HUDEP-2 (cell line): ENCODE results near the gene FSTL4.

ENCODE experiments used
- DNase-seq, 76 experiments: peaks; one replicate each; lab custom pipeline; 2025; ENCODE audit not compliant: unreplicated experiment in 76 of 76; lab: John Stamatoyannopoulos, UW

Gene FSTL4

GRCh38 chr5:133356396-133356983 lies 255.9 kb downstream of the FSTL4 start:
- DNase-seq: no peak

DNA sequence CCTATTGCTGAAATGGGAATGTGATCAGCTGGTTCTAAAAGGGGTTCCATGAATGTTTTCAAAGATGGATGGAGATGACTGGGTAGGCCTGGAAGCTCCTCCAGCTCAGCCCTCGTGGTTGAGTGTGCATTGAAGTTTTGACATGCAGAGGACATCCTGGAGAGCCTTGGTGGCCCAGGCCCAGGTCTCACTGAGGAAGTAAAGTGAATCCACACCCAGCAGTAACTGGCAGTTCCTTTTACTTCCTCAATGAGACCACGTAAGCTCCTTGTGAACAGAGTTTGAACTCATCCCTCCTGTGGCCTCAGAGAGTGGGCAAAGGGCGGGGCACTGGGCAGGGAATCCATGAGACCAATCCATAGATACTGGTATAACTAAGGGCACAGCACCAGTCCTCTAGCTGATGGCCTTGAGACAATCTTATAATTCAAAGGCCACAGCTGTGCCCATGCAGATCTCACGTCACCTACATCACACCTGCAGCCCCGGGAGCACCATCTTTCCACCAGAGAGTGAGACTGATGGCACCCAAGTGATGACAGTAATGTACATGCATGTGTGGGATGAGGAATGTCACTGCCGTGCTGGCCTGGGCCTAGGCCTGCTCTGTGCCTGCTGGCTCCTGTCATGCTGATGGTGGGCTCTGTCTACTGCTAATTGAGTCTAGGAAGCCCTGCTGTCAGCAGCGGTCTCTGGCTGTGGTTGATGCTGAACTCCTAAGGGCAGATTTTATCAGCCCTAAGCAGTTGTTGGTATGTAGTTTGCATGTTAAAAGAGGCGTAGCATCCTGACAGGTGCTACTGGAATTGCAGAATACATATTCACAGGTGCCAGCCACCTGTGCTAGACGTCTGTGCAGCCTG lies 257.8 kb downstream of the FSTL4 start:
- no peak for DNase-seq

DNA sequence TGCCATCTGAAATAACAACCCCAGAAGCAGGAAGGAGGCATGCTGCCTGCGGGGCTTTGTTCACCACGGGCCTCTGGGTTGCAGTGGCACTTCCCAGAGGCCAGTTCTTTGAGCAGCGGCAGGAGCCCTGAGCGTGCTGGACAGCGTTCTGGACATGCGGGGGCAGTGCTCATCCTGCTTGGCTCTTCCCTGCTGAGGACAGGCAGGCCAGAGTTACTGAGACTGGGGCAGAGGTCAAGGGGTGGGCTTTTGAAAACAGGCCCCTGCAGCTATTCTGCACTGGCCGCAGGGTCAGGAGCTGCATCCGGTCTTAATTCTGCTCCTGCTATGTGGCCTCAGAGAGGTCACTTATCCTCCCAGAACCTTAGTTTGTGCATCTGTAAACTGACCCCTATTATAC lies 258.6 kb downstream of the FSTL4 start:
- no peak for DNase-seq

DNA sequence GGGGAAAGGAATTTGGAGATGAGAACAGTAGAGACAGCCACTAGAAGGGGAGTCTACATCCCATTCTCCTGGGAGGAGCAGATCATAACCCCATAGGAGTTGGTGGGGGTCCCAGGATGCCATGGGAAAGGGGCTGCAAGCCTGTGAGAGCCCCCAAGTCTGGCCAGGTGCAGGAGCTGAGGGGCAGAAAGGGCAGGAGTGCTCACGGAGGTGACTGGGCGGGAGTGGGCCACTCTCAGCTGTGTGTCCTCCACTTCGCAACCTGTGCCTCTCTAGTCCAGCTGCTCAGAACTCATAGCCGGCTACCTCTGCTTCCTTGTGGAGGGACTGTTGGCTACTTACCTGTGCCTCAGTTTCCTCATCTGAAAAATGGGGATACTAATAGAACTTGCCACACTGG lies 263.9 kb downstream of the FSTL4 start:
- no peak for DNase-seq

DNA sequence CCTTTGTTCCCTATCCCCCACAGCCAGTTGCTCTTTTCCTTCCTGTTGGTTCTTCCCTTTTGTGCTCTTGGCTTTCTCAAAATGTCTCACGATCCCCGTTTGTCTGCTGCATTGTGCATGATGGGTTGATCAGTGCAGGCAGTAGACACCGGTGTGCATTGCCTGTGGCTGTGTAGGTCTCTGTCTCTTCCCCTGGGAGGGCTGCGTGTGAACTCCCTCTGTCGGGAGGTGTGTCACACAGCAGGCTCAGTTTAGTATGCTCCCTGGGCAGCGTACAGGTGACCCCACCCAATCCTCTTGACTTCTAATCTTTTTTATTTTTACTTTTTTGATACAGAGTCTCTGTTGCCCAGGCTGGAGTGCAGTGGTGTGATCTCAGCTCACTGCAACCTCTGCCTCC lies 265.3 kb downstream of the FSTL4 start:
- DNase-seq: peak in 11 of 76 experiments; percentile 1 to 26 (median 8)

- no peak for DNase-seq
Measured at GRCh38 chr5:133344266-133344665, 268.1 kb downstream of the FSTL4 start.

DNA sequence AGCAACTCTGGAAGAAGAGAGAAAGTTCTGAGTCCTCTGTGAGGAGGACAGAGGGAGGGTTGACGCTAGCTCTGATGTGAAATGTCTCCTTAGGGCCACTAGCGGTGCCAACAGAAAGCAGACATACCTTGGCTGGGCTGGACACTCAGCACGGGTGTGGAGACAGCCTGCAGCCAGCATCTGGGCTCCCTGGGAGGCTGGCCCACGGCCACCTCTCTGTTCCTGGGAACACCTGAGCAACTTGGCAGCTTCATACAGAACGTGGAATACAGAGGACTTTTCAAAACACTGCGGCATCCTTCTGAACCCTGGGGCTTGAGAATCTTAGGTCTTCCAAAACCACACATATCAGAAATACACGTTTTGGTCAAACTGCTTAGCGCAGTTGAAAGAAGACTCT lies 269.1 kb downstream of the FSTL4 start:
- no peak for DNase-seq

DNA sequence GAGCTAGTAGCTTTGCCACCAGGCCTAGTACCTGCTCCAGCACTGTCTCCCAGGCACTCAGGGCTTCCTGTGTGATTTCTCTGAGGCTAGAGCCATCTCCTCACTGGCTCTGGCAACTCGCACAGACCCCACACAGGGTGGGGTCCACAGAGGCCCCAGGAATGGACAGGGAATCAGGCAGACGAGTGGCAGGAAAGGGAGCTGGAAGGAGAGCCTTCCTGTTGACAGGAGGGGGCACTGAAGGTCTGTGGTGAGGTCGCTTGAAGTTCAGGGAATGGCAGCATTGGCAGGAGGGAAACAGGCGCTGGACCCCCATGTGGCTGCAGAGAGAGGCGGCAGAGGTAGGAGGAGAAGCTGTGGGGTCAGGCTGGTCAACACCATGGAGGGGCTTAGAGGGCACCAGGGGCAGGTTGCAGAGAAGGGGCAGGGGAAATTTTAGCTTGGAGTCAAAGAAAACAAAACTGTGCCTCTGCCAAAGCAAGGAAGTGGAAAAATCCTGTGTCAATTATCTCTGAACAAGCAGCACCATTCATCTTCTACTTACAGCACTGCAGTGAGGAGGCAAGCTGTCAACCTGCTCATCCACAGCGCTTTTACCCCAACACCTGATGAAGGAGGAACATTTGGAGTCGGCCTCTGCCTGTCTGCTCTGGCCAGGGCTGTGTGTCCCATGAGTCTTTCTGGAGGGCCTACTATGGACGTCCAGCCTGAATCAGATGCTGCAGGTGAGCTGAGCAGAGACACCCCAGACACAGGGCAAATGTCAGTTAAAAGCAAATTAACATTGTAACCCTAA lies 270.2 kb downstream of the FSTL4 start:
- no peak for DNase-seq

DNA sequence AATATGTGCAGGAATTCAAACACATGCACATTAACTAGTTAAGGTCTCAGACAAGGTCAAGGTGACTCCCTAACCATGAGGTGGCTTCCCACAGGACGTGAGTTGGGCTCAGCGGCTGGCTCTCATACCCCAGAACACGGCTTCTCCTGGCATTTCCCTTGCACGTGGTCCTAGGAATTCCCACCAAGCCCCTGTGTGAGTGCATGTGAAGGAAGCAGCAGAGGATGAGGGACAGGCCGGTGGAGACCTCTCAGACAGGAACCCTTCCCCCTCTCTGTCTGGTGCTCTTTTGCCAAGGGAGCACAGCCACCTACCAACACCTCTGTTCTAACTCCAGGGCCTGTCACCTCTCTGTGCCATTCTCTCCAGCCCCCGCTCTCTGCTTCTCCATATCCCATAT lies 271.0 kb downstream of the FSTL4 start:
- DNase-seq: no peak

- DNase-seq: no peak
Measured at GRCh38 chr5:133340822-133341221, 271.5 kb downstream of the FSTL4 start.

- DNase-seq: no peak
Measured at GRCh38 chr5:133340002-133340755, 272.2 kb downstream of the FSTL4 start.

DNA sequence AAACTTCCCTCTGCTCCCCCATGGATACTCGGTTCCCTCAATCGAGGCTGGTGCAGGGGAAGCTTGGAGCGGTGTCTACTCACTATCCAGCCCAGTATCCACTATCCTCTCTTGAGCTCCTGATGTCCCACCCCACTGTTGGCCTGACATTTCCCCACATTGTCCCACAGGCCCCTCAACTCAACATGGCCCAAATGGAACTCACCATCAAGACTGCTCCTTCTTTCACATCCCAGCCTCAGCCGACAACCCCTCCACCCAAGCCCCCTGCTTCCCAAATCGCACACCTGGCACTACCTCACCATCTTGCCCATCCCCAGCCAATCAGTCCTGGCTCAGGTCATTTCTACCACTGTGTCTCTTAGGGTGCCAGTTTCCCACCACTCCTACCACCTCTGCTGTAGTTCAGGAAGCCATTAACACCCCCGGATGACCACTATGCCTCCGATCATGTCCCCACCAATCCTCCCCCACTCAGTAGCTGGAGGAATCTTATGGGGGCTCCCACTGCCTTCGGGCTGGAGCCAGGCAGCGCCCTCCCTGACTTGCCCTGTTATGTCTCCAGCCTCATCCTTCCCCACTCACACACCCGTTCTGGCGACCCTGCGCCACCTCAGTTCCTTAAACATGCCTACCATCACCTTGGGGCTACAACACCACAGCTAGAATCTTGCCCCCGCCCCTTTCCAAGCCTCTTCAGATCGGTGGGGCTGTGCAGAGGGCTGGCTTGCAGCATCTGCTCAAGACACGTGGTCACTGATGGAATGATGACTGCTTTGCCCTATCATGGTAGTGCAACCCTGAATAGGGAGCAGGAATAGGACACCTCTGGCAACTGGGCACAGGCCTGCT lies 273.6 kb downstream of the FSTL4 start:
- DNase-seq: no peak

DNA sequence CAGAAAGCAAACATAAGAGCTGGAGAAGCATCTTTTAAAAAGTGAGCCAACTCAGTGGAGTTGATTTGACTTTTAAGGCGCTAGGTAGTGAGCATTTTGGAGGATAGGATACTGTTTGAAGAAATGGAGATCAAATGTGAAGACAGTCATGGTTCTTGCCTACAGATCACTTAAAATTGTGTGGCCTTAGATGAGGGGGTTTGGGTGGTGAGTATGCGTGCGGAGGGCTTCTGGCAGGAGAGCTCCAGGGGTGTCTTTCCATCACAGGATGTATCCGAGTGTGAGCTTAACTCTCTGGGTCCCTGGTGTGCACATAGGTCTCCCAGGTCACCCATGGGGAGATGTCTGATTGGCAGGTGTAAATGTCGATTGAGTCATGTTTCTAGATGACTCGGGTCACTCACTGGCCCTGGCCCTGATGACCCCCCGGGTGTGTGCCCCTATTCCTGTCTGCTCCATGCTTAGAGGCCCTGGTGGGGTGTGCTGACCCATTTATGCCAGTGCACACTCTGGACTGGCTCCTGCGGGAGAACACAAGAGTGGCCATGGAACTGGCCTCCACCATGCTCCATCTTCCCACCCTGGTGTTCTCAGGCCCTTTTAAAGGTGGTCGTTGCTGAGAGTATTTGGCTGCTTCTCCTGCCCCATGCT lies 274.4 kb downstream of the FSTL4 start:
- no peak for DNase-seq

DNA sequence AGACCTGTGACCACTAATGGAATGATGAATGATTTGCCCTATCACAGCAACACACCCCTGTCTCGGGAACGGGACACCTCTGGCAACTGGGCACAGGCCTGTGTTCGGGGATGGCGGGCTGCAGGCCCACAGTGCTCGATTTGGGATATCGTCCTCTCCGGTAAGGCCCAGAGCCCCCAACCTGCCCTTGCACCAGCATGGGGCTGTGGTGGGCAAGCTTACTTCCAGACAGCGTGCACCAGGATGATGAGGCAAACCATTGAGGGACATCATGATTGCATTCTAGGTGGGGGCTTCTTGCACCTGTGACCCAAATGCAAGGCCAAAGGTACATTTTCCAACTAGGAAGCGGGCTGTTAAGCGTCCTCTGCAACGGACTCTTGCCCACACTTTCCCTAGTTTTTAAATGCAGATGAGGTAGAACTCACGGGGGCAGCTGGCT lies 275.4 kb downstream of the FSTL4 start:
- DNase-seq: no peak

- DNase-seq: no peak
Measured at GRCh38 chr5:133336121-133336968, 276.0 kb downstream of the FSTL4 start.

- DNase-seq: no peak
Measured at GRCh38 chr5:133334796-133335639, 277.3 kb downstream of the FSTL4 start.

GRCh38 chr5:133333326-133334150 lies 278.8 kb downstream of the FSTL4 start:
- DNase-seq: no peak
